NCI-H2196 treated with DMSO at 0.1 percent for 48 hours (cell line): Measurements from ENCODE around the gene ATAD3C.
A peak's percentile ranks its signal among the peaks of the same experiment; 100 is the strongest.
"Not testable (repeated sequence)": the region's sequence is repeated elsewhere in the genome, so short reads cannot be mapped to it uniquely, and the experiment has no call there.

Experiments
- DNase-seq: peaks from one replicate; lab custom pipeline; 2025; ENCODE audit not compliant: unreplicated experiment; lab: John Stamatoyannopoulos, UW

ATAD3C gene

DNA sequence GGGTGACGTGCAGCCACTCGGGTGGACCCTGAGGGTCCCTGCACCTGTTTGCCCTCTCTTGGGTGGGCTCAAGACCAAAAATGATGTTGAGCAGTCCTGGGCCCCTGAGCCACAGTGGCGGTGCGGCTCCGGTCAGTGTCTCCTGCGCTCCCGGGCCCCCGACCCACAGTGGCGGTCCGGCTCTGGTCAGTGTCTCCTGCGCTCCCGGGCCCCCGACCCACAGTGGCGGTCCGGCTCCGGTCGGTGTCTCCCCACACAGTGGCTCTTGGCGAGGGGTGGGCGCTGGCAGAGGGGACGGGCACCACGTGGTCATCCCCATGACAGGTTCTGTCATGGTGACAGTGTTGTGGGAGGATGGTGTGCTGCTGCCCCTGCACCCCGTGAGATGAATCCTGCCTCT lies 44.8 kb downstream of the ATAD3C start:
- DNase-seq, result not testable (repeated sequence)

DNA sequence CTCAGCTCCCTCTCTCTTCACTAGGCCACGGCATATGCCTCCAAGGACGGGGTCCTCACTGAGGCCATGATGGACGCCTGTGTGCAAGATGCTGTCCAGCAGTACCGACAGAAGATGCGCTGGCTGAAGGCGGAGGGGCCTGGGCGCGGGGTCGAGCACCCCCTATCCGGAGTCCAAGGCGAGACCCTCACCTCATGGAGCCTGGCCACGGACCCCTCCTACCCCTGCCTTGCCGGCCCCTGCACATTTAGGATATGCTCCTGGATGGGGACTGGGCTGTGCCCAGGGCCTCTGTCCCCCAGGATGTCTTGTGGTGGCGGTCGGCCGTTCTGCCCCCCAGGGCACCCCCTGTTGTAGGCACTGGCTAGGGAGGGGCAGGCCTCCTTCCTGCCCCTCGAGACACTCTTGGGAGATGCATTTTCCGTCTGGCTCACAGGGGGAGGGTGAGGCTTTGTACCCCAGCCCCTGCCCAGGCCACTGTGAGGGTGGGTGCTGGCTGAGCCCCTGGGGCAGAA lies 46.0 kb downstream of the ATAD3C start:
- DNase-seq, result not testable (repeated sequence)

GRCh38 chr1:1504777-1505365 lies 55.4 kb downstream of the ATAD3C start:
- DNase-seq, result peak; percentile 72

GRCh38 chr1:1505366-1505798 lies 55.9 kb downstream of the ATAD3C start:
- DNase-seq, result peak; percentile 22

DNA sequence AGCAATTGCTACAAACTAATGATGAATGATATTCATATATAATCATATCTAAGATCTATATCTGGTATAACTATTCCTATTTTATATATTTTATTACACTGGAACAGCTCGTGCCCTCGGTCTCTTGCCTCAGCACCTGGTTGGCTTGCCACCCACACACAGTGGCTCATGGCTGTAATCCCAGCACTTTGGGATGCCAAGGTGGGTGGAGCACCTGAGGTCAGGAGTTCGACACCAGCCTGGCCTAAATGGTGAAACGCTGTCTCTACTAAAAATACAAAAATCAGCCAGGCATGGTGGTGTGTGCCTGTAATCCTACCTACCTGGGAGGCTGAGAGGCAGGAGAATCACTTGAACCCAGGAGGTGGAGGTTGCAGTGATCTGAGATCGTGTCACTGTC lies 56.3 kb downstream of the ATAD3C start:
- not testable (repeated sequence) for DNase-seq

GRCh38 chr1:1507305-1507704 lies 57.8 kb downstream of the ATAD3C start:
- no peak for DNase-seq

- DNase-seq, result not testable (repeated sequence)
Measured at GRCh38 chr1:1508775-1509464, 59.4 kb downstream of the ATAD3C start.

DNA sequence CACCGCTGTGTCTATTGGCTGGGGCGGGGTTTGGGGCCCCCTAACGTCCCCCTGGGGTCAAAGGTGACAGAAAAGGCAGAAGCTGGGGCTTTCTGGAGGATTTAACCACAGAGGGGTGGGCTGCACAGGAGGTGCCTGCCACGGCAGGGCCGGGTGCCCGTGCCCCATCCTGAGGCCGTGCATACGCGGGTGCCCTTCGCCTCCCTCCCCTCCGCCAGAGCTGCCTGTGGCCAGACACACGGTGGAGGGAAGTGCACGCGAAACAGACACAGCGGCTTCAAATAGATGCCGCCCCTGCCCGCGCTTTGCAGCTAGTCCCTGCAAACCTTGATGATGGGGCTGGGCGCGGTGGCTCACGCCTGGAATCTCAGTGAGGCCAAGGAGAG lies 60.0 kb downstream of the ATAD3C start:
- DNase-seq, result not testable (repeated sequence)

DNA sequence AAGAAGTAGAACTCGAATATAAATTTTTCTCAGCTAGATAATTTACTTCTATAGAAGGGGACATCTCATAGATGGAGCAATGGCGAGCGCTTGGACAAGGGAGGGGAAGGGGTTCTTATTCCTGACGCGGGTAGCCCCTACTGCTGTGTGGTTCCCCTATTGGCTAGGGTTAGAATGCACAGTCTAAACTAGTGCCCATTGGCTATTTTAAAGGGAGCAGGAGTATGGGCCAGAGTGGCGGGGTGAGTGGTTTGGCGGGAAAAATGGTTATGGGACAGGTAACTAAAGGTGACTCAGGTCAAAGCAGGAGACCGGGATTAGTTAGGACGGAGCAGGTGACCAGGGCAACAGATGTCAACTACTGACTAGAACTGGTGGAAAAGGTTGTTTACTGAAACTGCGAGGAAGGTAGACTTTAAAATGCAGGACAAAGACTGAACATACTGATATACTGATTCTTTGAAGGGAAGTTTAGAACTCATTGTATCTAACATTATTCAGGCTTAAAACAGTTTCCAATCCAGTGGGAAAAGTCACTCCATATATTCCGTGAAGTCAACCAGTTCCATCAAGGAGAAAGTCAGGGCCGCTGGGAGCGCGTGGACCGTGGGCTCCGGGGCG lies 61.5 kb downstream of the ATAD3C start:
- peak; percentile 8 for DNase-seq

GRCh38 chr1:1511533-1512285 lies 62.2 kb downstream of the ATAD3C start, which contains the start of gene ATAD3A:
Gene ATAD3A, plus strand, starts transcription at chr1:1512162. Its CDS starts 107 bp downstream, at chr1:1512269.
- peak; percentile 94 for DNase-seq

DNA sequence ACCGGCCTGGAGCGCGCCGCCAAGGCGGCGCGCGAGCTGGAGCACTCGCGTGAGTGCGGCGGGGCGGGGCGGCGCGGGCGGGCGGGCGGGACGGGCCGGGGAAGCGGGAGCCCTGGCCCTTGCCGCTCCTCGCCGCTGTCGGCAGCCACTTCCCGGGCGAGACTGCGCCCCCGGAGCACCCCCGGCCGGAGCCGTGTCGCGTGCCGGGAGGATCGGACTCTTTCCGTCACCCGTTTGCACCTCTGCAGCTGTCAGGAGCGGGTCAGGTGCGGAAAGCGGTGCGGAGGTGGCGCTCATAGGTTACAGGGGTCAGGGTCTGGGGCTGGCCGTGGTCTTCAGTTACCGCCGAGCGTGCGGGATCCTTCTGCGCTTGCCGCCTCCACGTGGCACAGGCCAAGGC lies 62.9 kb downstream of the ATAD3C start:
- DNase-seq, result not testable (repeated sequence)

DNA sequence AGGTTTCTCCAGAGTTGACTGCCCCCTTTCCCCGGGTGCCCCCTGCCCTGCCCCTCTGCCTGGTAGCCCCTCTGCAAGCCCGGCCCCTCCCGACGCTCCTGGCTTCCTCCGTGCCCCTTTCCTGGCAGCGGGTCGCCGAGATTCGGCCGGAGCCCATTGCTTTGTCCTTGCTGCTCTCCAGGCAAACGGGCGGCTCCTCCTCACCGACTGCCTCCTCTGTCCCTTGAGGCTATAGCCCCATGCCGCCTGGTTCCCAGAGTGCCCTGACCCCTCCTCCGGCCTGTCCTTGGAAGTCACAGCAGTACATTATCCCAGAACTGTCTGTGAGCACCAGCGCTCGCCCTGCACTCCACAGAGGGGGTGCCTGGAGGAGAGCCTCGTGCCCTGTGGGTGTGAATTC lies 64.2 kb downstream of the ATAD3C start:
- not testable (repeated sequence) for DNase-seq

DNA sequence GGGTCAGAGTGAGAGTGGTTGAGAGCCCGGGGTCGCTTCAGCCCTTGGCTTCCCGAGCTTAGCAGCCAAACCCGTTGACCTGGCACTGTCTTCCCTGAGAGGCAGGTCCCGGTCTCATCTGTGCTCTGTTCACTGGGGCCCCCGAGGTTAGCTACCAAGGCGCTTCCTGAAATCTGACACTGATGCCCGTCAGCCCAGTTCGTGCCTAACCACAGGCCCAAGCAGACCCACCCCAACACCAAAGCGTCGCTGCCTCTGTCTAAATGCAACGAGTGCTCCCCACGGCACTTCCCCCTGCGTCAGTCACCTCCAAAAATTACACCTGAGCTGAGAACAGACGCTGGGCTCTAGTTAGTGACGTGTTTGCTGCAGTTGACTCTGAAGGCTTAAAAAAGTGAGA lies 64.9 kb downstream of the ATAD3C start:
- DNase-seq, result not testable (repeated sequence)

DNA sequence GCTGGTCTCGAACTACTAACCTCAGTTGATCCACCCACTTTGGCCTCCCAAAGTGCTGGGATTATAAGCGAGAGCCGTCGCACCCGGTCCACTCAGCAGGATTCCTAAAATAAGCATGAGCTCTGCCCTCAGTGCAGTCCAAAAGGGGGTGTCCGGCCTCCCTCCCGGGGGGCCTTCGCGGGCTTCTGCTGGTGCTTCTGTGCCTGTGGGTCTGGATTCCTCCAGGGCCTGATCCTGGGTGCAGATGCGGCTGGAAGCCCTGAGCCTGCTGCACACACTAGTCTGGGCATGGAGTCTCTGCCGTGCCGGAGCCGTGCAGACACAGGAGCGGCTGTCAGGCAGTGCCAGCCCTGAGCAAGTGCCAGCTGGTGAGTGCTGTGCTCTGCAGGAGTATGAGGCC lies 67.4 kb downstream of the ATAD3C start:
- not testable (repeated sequence) for DNase-seq

DNA sequence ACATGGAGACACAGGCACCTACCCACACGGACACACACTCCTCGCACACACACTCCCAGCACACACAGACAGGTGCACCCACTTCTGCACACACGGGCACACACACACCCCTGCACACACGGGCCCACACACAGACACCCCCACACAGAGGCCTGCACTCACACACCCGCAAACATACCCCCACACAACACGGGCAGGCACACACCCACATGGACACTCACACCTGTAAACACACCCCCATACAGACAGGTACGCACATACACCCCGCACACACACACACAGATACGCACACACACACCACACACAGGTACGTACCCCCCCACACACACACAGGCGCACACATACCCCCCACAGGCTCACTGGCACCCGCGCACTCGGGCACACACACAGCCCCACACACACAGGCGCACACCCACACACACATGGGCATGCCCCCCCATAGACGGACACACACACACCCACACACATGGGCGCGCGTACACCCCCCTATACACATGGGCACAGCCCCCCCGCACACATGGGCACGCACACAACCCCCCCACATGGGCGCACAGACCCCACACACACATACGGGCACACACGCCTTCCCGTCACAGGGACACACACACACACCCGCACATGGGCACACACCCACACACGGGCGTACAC lies 68.6 kb downstream of the ATAD3C start:
- DNase-seq, result no peak

GRCh38 chr1:1518621-1519007 lies 69.1 kb downstream of the ATAD3C start:
- not testable (repeated sequence) for DNase-seq
